Lung (tissue), 12 donors: ENCODE measurements around the gene GAREM2. TPM values are rescaled to one million over a fixed set of nuclear protein-coding genes. Genes with fewer than 3 reads are reported as not detected.

ENCODE experiments used
- ATAC-seq: fragments of 200-7000 bp; cut with Tn5 transposase; one replicate; pipeline ENCODE4 v1.9.1; 2020; ENCODE audit warnings: moderate number of reproducible peaks; ENCODE audit not compliant: insufficient read depth, low FRiP score
- DNase-seq, 3 donors: peaks; one replicate each; pipeline ENCODE4 v3.0.0-alpha.2; 2013 to 2017
- H3K27ac ChIP-seq, 2 donors: one replicate each; pipeline ENCODE4 v1.5.1; 2013; ENCODE audit warnings: mild to moderate bottlenecking in 2 of 2, moderate library complexity in 2 of 2, control low read depth in 1 of 2, inconsistent platforms in 1 of 2, low read depth in 1 of 2, low read length in 1 of 2
- H3K27me3 ChIP-seq, 3 donors: one replicate each; pipeline ENCODE4 v1.5.1; 2013; ENCODE audit warnings: low read length in 2 of 3; ENCODE audit not compliant: control insufficient read depth in 3 of 3, insufficient read depth in 3 of 3
- H3K36me3 ChIP-seq, 4 donors: one replicate each; pipeline ENCODE4 v1.5.1; 2013; ENCODE audit warnings: low read length in 4 of 4, mild to moderate bottlenecking in 1 of 4, moderate library complexity in 1 of 4; ENCODE audit not compliant: control insufficient read depth in 4 of 4, insufficient read depth in 4 of 4
- H3K4me1 ChIP-seq, 5 donors: one replicate each; pipeline ENCODE4 v1.5.1; 2013; ENCODE audit warnings: low read length in 5 of 5, mild to moderate bottlenecking in 2 of 5, moderate library complexity in 1 of 5; ENCODE audit not compliant: control insufficient read depth in 5 of 5, insufficient read depth in 5 of 5
- H3K4me3 ChIP-seq: one replicate; pipeline ENCODE4 v1.5.1; 2013; ENCODE audit warnings: mild to moderate bottlenecking, control low read depth, moderate library complexity
- H3K9ac ChIP-seq, 2 donors: one replicate each; pipeline ENCODE4 v1.5.1; 2013; ENCODE audit warnings: low read length in 2 of 2, control low read depth in 1 of 2; ENCODE audit not compliant: insufficient read depth in 1 of 2
- H3K9me3 ChIP-seq, 4 donors: one replicate each; pipeline ENCODE4 v1.5.1; 2013; ENCODE audit warnings: low read length in 3 of 4, mild to moderate bottlenecking in 1 of 4, moderate library complexity in 1 of 4; ENCODE audit not compliant: control insufficient read depth in 4 of 4, insufficient read depth in 3 of 4
- CTCF ChIP-seq: IDR thresholded peaks from 2 replicates; pipeline ENCODE4 v1.5.1; 2012; ENCODE audit warnings: mild to moderate bottlenecking; ENCODE audit errors: control extremely low read depth, extremely low read depth
- WGBS, 2 donors: extraction: QIAGEN DNeasy Blood & Tissue Kit; methylation state at CpG; one replicate each; pipeline ENCODE4 v1.1.7; 2013; 5-methylcytosine and 5-hydroxymethylcytosine counted together
- polyA plus RNA-seq, 2 donors: library from polyadenylated mRNA; stranded (reverse); fragments of 200-250 nt; gene quantifications; one replicate each; pipeline ENCODE4 v1.2.1, GENCODE V29; 2013
- total RNA-seq, 2 donors: library from RNA; depleted of rRNA in 1 of 2; stranded (reverse); fragments of >200 nt in 1 of 2; gene quantifications; one replicate each; pipeline ENCODE4 v1.2.1, GENCODE V29; 2014 to 2021
- donor health status: control.
- donor health status: control.
- donor health status: Bipolar disorder and iron deficiency.
- donor health status: healthy.
- donor health status: DM: yes; HTN: yes; CAD: no.

Gene GAREM2
- total and polyA plus RNA-seq, 4 donors, result 0.37 to 2.8 (median 1.3) TPM

- no peak overlapping the region for H3K27ac ChIP-seq
- no peak overlapping the region for H3K9ac ChIP-seq
- H3K27me3 ChIP-seq, result no peaks in the 10 kb centered on the region
- no peak for TF ChIP-seq CTCF
- ATAC-seq (no peak), DNase-seq (no peak)
- H3K36me3 ChIP-seq, result peaks cover 33 to 56% (median 50%) of the 10 kb centered on the region in 4 donors
- H3K9me3 ChIP-seq, result no peaks in the 10 kb centered on the region
- H3K4me3 ChIP-seq, result no peak overlapping the region
- 64 to 79% methylated on average over 1 of the region's 1 CpG for WGBS, 2 donors
- no peaks in the 10 kb centered on the region for H3K4me1 ChIP-seq
Measured at GRCh38 chr2:26202981-26203490, 30.1 kb downstream of the GAREM2 start.

DNA sequence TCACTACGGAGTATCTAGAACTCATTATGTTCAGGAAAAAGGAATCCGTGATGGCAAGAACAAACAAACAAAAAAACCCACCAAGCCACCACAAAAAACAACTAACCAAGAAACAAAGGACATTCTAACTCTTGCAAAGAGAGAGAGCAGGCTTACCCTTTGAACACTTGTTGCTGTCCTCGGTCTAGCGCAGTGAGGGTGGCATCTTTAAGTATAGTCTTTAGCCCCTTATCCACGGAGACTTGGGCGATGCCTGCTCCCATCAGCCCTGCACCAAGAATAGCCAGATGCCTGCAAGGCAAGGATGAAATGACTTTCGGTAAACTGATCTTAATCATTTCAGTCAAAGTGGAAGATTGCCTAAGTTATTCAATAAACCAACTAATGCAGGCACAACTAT is 31.0 kb downstream of the GAREM2 start:
- Histone ChIP-seq H3K4me3 (no peak overlapping the region), H3K27ac (no peak overlapping the region), H3K36me3 (peaks cover 35 to 61% (median 47%) of the 10 kb centered on the region in 4 donors), H3K27me3 (no peaks in the 10 kb centered on the region), H3K4me1 (no peaks in the 10 kb centered on the region), H3K9me3 (no peaks in the 10 kb centered on the region), H3K9ac (no peak overlapping the region)
- no peak for TF ChIP-seq CTCF
- ATAC-seq, result no peak
- DNase-seq, result no peak
- 92 to 94% methylated on average over 7 of the region's 7 CpGs for WGBS, 2 donors

DNA sequence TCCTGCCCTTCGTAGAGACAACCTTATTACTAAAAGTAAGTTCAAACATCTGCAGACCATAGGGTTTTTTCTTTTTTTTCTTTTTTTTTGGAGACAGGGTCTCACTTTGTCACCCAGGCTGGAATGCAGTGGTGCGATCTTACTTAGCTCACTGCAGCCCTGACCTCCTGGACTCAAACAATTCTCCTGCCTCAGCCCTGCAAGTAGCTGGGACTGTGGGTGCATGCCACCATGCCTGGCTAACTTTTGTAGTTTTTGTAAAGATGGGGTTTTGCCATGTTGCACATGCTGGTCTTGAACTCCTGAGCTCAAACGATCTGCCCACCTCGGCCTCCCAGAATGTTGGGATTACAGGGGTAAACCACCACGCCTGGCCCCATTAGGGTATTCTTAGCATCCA is 39.1 kb downstream of the GAREM2 start:
- Histone ChIP-seq H3K27ac (no peak overlapping the region), H3K36me3 (peaks cover 20 to 57% (median 37%) of the 10 kb centered on the region in 4 donors), H3K4me3 (no peak overlapping the region), H3K4me1 (no peaks in the 10 kb centered on the region), H3K9me3 (no peaks in the 10 kb centered on the region), H3K27me3 (no peaks in the 10 kb centered on the region), H3K9ac (no peak overlapping the region)
- WGBS, 2 donors, result 97% methylated on average over 5 of the region's 5 CpGs
- no peak for ATAC-seq
- DNase-seq, result no peak
- TF ChIP-seq CTCF, result no peak

DNA sequence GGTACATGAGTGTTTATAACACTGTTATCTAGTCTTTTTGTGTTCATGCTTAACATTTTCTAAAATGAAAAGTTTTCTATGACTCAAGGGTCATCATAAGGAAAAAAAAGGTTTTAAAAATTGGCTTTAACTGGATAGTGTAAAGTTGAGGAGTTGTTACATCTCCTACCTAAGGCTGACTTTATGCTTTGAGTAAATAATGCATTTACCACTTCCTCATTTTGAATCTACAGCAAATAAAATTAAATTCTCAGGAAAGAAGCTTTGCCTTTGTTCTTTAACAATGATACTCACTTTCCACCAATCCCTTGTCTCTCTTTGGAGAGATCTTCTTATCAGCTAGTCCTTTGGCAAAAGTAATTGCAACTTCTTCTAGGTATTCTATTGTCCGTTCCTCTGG is 41.9 kb downstream of the GAREM2 start:
- H3K4me3 ChIP-seq, result no peak overlapping the region
- H3K9me3 ChIP-seq, result no peaks in the 10 kb centered on the region
- H3K4me1 ChIP-seq, result no peaks in the 10 kb centered on the region
- no peaks in the 10 kb centered on the region for H3K27me3 ChIP-seq
- no peak overlapping the region for H3K9ac ChIP-seq
- ATAC-seq (no peak), DNase-seq (no peak)
- TF ChIP-seq CTCF, result no peak
- peaks cover 20 to 57% (median 35%) of the 10 kb centered on the region in 4 donors for H3K36me3 ChIP-seq
- H3K27ac ChIP-seq, result no peak overlapping the region
- WGBS, 2 donors, result 91 to 100% methylated on average over 1 of the region's 1 CpG
